ENCODE measurements around the gene ASIC5. TPM values are rescaled to one million over a fixed set of nuclear protein-coding genes. Genes with fewer than 3 reads are reported as not detected.

ASIC5 gene
- total RNA-seq, 1 experiment from 2014 or later: not detected

GRCh38 chr4:155837203-155837796 is 28.8 kb downstream of the ASIC5 start:
- Histone ChIP-seq H3K27me3 (ENCODE audit: insufficient read depth, low read length) (no peaks in the 10 kb centered on the region), H3K18ac (ENCODE audit: insufficient read length, low read depth, low read length) (no peak overlapping the region), H3K9me3 (ENCODE audit: control insufficient read depth, low read depth, low read length) (no peaks in the 10 kb centered on the region), H3K4me1 (ENCODE audit: insufficient read depth, low read length) (no peaks in the 10 kb centered on the region), H2BK15ac (ENCODE audit: low read depth, low read length) (no peak overlapping the region), H4K5ac (ENCODE audit: insufficient read length, low read depth, low read length) (no peak overlapping the region), H4K91ac (ENCODE audit: insufficient read length, low read depth, low read length) (no peak overlapping the region), H3K23ac (ENCODE audit: insufficient read length, low read depth, low read length) (no peak overlapping the region), H3K79me2 (ENCODE audit: insufficient read depth, low read length) (no peaks in the 10 kb centered on the region), H3K23me2 (ENCODE audit: insufficient read length, low read depth, low read length, poor library complexity, severe bottlenecking) (no peaks in the 10 kb centered on the region), H2BK5ac (ENCODE audit: insufficient read length, low read length) (no peak overlapping the region), H3K14ac (ENCODE audit: insufficient read depth, low read length) (no peak overlapping the region), H3T11ph (ENCODE audit: low read length) (no peak overlapping the region), H2BK120ac (ENCODE audit: low read depth, low read length, poor library complexity, severe bottlenecking) (no peak overlapping the region), H3K4me2 (ENCODE audit: insufficient read depth, insufficient read length, low read length) (no peak overlapping the region), H4K8ac (replicated peaks; ENCODE audit: insufficient read length, low read depth, low read length) (no peak overlapping the region), H3K79me1 (ENCODE audit: insufficient read depth, low read depth, low read length, poor library complexity, severe bottlenecking) (no peaks in the 10 kb centered on the region), H2AFZ (ENCODE audit: low read length) (no peak overlapping the region), H3K27ac (ENCODE audit: insufficient read length, low read depth, low read length) (no peak overlapping the region), H2AK5ac (ENCODE audit: insufficient read length, low read length) (no peak overlapping the region), H2BK20ac (ENCODE audit: low read depth, low read length, poor library complexity, severe bottlenecking) (no peak overlapping the region), H3K9ac (ENCODE audit: extremely low read depth, insufficient read length, low read length) (no peak overlapping the region), H3K4ac (ENCODE audit: low read depth, low read length) (no peak overlapping the region), H4K20me1 (ENCODE audit: control insufficient read depth, insufficient read depth, insufficient read length) (no peaks in the 10 kb centered on the region), H3K56ac (ENCODE audit: insufficient read length, low read depth, low read length) (no peak overlapping the region), H2BK12ac (ENCODE audit: insufficient read length, low read depth, low read length) (no peak overlapping the region)
- no peak overlapping the region; a peak in 1 of 7 replicates for H3K27ac Mint-ChIP-seq
- H3K36me3 Mint-ChIP-seq (ENCODE audit: insufficient read depth in 1 of 3, low read depth in 3 of 3): 0 out of 7 replicates have a peak, but pooled peaks cover 0 to 2% (median 0%) of the 10 kb centered on the region in 3 experiments
- H3K4me3 Mint-ChIP-seq: no peak overlapping the region
- WGBS (ENCODE audit: extremely low coverage, insufficient read length, low lambda C conversion rate): no CpG with 5 or more reads among the region's 1 CpG
- peaks cover 6 to 7% of the 10 kb centered on the region in 2 experiments for H3K4me1 Mint-ChIP-seq
- DNase-seq: no peak
- TF ChIP-seq, protein P1, sequence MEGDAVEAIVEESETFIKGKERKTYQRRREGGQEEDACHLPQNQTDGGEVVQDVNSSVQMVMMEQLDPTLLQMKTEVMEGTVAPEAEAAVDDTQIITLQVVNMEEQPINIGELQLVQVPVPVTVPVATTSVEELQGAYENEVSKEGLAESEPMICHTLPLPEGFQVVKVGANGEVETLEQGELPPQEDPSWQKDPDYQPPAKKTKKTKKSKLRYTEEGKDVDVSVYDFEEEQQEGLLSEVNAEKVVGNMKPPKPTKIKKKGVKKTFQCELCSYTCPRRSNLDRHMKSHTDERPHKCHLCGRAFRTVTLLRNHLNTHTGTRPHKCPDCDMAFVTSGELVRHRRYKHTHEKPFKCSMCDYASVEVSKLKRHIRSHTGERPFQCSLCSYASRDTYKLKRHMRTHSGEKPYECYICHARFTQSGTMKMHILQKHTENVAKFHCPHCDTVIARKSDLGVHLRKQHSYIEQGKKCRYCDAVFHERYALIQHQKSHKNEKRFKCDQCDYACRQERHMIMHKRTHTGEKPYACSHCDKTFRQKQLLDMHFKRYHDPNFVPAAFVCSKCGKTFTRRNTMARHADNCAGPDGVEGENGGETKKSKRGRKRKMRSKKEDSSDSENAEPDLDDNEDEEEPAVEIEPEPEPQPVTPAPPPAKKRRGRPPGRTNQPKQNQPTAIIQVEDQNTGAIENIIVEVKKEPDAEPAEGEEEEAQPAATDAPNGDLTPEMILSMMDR (conservative IDR thresholded peaks at IDR 0.05): no peak
- peaks cover 0 to 4% of the 10 kb centered on the region in 2 experiments; a peak in 2 of 5 replicates for H3K9me3 Mint-ChIP-seq
- no peaks in the 10 kb centered on the region for H3K27me3 Mint-ChIP-seq (ENCODE audit: low read depth)
